Tibial nerve (tissue), 4 donors: Measurements from ENCODE around the gene TGM4. TPM values are rescaled to one million over a fixed set of nuclear protein-coding genes. Genes with fewer than 3 reads are reported as not detected.

Experiments used
- DNase-seq, 2 donors: peaks; one replicate each; pipeline ENCODE4 v3.0.0-alpha.2; 2019; ENCODE audit warnings: low spot score in 2 of 2
- H3K27ac ChIP-seq, 4 donors: fragments of 200-600 bp; sonication (generic) in 3 of 4; one replicate each; pipeline ENCODE4 v1.5.1; 2017 to 2019; ENCODE audit warnings: mild to moderate bottlenecking in 1 of 4
- H3K27me3 ChIP-seq, 2 donors: fragments of 200-600 bp; sonication (generic) in 1 of 2; one replicate each; pipeline versions ENCODE4 v1.5.1 to v1.6.0; 2017 to 2019
- H3K36me3 ChIP-seq, 3 donors: fragments of 200-600 bp; sonication (generic); one replicate each; pipeline ENCODE4 v1.5.1; 2018 to 2019
- H3K4me1 ChIP-seq, 4 donors: fragments of 200-600 bp; sonication (generic) in 3 of 4; one replicate each; pipeline ENCODE4 v1.5.1; 2017 to 2019
- H3K4me3 ChIP-seq, 4 donors: fragments of 200-600 bp; sonication (generic) in 3 of 4; one replicate each; pipeline ENCODE4 v1.5.1; 2017 to 2019; ENCODE audit warnings: mild to moderate bottlenecking in 1 of 4, moderate library complexity in 1 of 4
- H3K9me3 ChIP-seq, 4 donors: fragments of 200-600 bp; sonication (generic) in 3 of 4; one replicate each; pipeline ENCODE4 v1.5.1; 2017 to 2019
- CTCF ChIP-seq, 5 experiments: fragments of 200-600 bp in 3 of 5; fragments of 450-650 bp in 2 of 5; sonication (generic) in 3 of 5; IDR thresholded peaks; one replicate each; pipeline ENCODE4 v1.5.1; 2016 to 2019; ENCODE audit warnings: antibody characterized with exemption in 5 of 5, mild to moderate bottlenecking in 3 of 5, moderate library complexity in 2 of 5
- EP300 ChIP-seq, 2 donors: sonication (generic); formaldehyde crosslinking; IDR thresholded peaks; one replicate each; pipeline ENCODE4 v1.6.1; 2017; ENCODE audit warnings: antibody characterized with exemption in 2 of 2, mild to moderate bottlenecking in 1 of 2
- POLR2A ChIP-seq, 2 donors: fragments of 450-650 bp; IDR thresholded peaks; one replicate each; pipeline ENCODE4 v1.6.1; 2017; ENCODE audit warnings: antibody characterized with exemption in 2 of 2, mild to moderate bottlenecking in 2 of 2, moderate library complexity in 2 of 2
- WGBS, 2 donors: methylation state at CpG; one replicate each; pipeline ENCODE4 v1.1.5; 2018; 5-methylcytosine and 5-hydroxymethylcytosine counted together
- total RNA-seq, 4 donors: library from RNA; depleted of rRNA; stranded (reverse); fragments of >200 nt; gene quantifications; one replicate each; pipeline ENCODE4 v1.1.0, GENCODE V29; 2016

TGM4 gene
- total RNA-seq, 4 donors from 2014 or later: not detected

GRCh38 chr3:44832965-44833364 is 41.4 kb upstream of the TGM4 start:
- DNase-seq: no peak
- H3K27me3 ChIP-seq: no peaks in the 10 kb centered on the region
- no peaks in the 10 kb centered on the region for H3K4me1 ChIP-seq
- WGBS, 2 donors: 96% methylated on average over 2 of the region's 2 CpGs
- H3K36me3 ChIP-seq: no peaks in the 10 kb centered on the region
- H3K27ac ChIP-seq: no peak overlapping the region
- peaks cover 0 to 9% (median 3%) of the 10 kb centered on the region in 4 donors for H3K9me3 ChIP-seq
- TF ChIP-seq POLR2A (IDR thresholded peaks at IDR 0.05): no peak
- no peak for TF ChIP-seq CTCF (IDR thresholded peaks at IDR 0.05)
- no peak for TF ChIP-seq EP300 (IDR thresholded peaks at IDR 0.05)
- no peak overlapping the region for H3K4me3 ChIP-seq

- TF ChIP-seq CTCF (IDR thresholded peaks at IDR 0.05) (no peak), EP300 (IDR thresholded peaks at IDR 0.05) (no peak), POLR2A (IDR thresholded peaks at IDR 0.05) (no peak)
- H3K9me3 ChIP-seq: peaks cover 0 to 9% (median 3%) of the 10 kb centered on the region in 4 donors
- no peak overlapping the region for H3K27ac ChIP-seq
- no peaks in the 10 kb centered on the region for H3K4me1 ChIP-seq
- DNase-seq: no peak
- H3K4me3 ChIP-seq: no peak overlapping the region
- 81 to 91% methylated on average over 7 of the region's 7 CpGs for WGBS, 2 donors
- H3K27me3 ChIP-seq: no peaks in the 10 kb centered on the region
- H3K36me3 ChIP-seq: peaks cover 0 to 3% (median 0%) of the 10 kb centered on the region in 3 donors
Observed at GRCh38 chr3:44833394-44833793, 41.0 kb upstream of the TGM4 start.

GRCh38 chr3:44835684-44836083 is 38.7 kb upstream of the TGM4 start:
- no peak overlapping the region for H3K27ac ChIP-seq
- H3K4me3 ChIP-seq: no peak overlapping the region
- TF ChIP-seq EP300 (IDR thresholded peaks at IDR 0.05) (no peak), CTCF (IDR thresholded peaks at IDR 0.05) (no peak), POLR2A (IDR thresholded peaks at IDR 0.05) (no peak)
- no peaks in the 10 kb centered on the region for H3K27me3 ChIP-seq
- H3K4me1 ChIP-seq: no peaks in the 10 kb centered on the region
- 98 to 99% methylated on average over 3 of the region's 3 CpGs for WGBS, 2 donors
- DNase-seq: no peak
- peaks cover 0 to 9% (median 3%) of the 10 kb centered on the region in 4 donors for H3K9me3 ChIP-seq
- peaks cover 0 to 11% (median 0%) of the 10 kb centered on the region in 3 donors for H3K36me3 ChIP-seq

GRCh38 chr3:44842376-44842775 is 32.0 kb upstream of the TGM4 start:
- Histone ChIP-seq H3K27ac (no peak overlapping the region), H3K36me3 (peaks cover 0 to 11% (median 0%) of the 10 kb centered on the region in 3 donors), H3K4me1 (no peaks in the 10 kb centered on the region), H3K27me3 (no peaks in the 10 kb centered on the region), H3K4me3 (no peak overlapping the region), H3K9me3 (no peaks in the 10 kb centered on the region)
- no peak for DNase-seq
- WGBS, 2 donors: 75 to 87% methylated on average over 2 of the region's 2 CpGs
- TF ChIP-seq POLR2A (IDR thresholded peaks at IDR 0.05): no peak

- no peak overlapping the region for H3K27ac ChIP-seq
- TF ChIP-seq POLR2A (IDR thresholded peaks at IDR 0.05) (no peak), CTCF (IDR thresholded peaks at IDR 0.05) (no peak), EP300 (IDR thresholded peaks at IDR 0.05) (no peak)
- H3K9me3 ChIP-seq: no peaks in the 10 kb centered on the region
- H3K36me3 ChIP-seq: no peaks in the 10 kb centered on the region
- H3K4me3 ChIP-seq: no peak overlapping the region
- DNase-seq: no peak
- H3K4me1 ChIP-seq: no peaks in the 10 kb centered on the region
- 76 to 78% methylated on average over 7 of the region's 7 CpGs for WGBS, 2 donors
- no peaks in the 10 kb centered on the region for H3K27me3 ChIP-seq
Observed at GRCh38 chr3:44845528-44846520, 28.6 kb upstream of the TGM4 start.
